Measurements from ENCODE around the gene CLCN4. TPM values are rescaled to one million over a fixed set of nuclear protein-coding genes. Genes with fewer than 3 reads are reported as not detected.

The CLCN4 gene
- total and polyA plus RNA-seq, 2 of the 8 experiments (the other 6 are each of a cell fraction or from before 2014, with no cell fraction given) = 3.3 to 11.2 TPM

GRCh38 chrX:10280071-10280470 is 123.3 kb downstream of the CLCN4 start:
- Histone ChIP-seq H2BK20ac (ENCODE audit: low read length) (no peak overlapping the region), H2AK5ac (ENCODE audit: low read depth, low read length) (no peak overlapping the region), H3K4ac (replicated peaks; ENCODE audit: insufficient read length, low read depth, low read length) (no peak overlapping the region), H3K18ac (ENCODE audit: extremely low read depth, low read length) (no peak overlapping the region), H3K9me3 (ENCODE audit: insufficient read depth in 2 of 2, low read depth in 1 of 2, low read length in 1 of 2) (no peaks in the 10 kb centered on the region), H3K56ac (replicated peaks; ENCODE audit: insufficient read length, low read depth, low read length) (no peak overlapping the region), H3K9ac (replicated peaks in 1 of 4; ENCODE audit: extremely low read depth in 1 of 4, low read depth in 3 of 4, low read length in 3 of 4) (no peak overlapping the region), H3K4me2 (ENCODE audit: insufficient read depth in 1 of 2, low read depth in 2 of 2, low read length in 2 of 2) (no peak overlapping the region), H3K4me3 (ENCODE audit: extremely low read depth in 1 of 4, insufficient read depth in 2 of 4, low read depth in 3 of 4, low read length in 4 of 4) (no peak overlapping the region), H2BK12ac (ENCODE audit: low read depth, low read length) (no peak overlapping the region), H2BK5ac (ENCODE audit: low read depth, low read length) (no peak overlapping the region), H3K79me1 (ENCODE audit: low read depth, low read length) (no peaks in the 10 kb centered on the region), H3K4me1 (replicated peaks in 1 of 4; ENCODE audit: control insufficient read depth in 3 of 4, insufficient read depth in 4 of 4, low read length in 3 of 4) (no peaks in the 10 kb centered on the region), H2BK120ac (replicated peaks; ENCODE audit: low read depth, low read length) (no peak overlapping the region), H3K27ac (ENCODE audit: low read depth, low read length) (no peak overlapping the region), H4K5ac (ENCODE audit: insufficient read length, low read depth, low read length) (no peak overlapping the region), H4K20me1 (replicated peaks in 1 of 2; ENCODE audit: control insufficient read depth in 1 of 2, insufficient read depth in 2 of 2, low read length in 2 of 2) (no peaks in the 10 kb centered on the region), H4K91ac (replicated peaks; ENCODE audit: insufficient read length, low read length) (no peak overlapping the region), H3K36me3 (ENCODE audit: control insufficient read depth in 2 of 4, insufficient read depth in 4 of 4, low read length in 3 of 4) (no peaks in the 10 kb centered on the region), H3K27me3 (replicated peaks in 1 of 4; ENCODE audit: control insufficient read depth in 3 of 4, extremely low read depth in 1 of 4, insufficient read depth in 3 of 4, low read length in 3 of 4) (no peaks in the 10 kb centered on the region), H4K8ac (ENCODE audit: extremely low read depth, insufficient read depth, low read length) (no peak overlapping the region), H3K14ac (ENCODE audit: insufficient read length) (no peak overlapping the region), H2BK15ac (ENCODE audit: low read length) (no peak overlapping the region), H2AFZ (ENCODE audit: low read length) (no peak overlapping the region), H3K23ac (ENCODE audit: insufficient read length) (no peak overlapping the region), H3K23me2 (ENCODE audit: low read depth, low read length) (no peaks in the 10 kb centered on the region), H3K79me2 (ENCODE audit: control insufficient read depth in 1 of 2, insufficient read depth in 2 of 2, low read length in 2 of 2) (no peaks in the 10 kb centered on the region)
- ChIA-PET CTCF (ENCODE audit: partially characterized antibody) (interaction anchor here (0.7 kb wide), 1 partner anchor 71 kb away, joined by 3 read pairs; no protein-coding TSS in a partner anchor), POLR2A (ENCODE audit: partially characterized antibody) (no interaction called here)
- WGBS, 2 experiments (ENCODE audit: extremely low coverage in 1 of 2, insufficient coverage in 1 of 2, insufficient read length in 1 of 2, insufficient replicate concordance in 2 of 2, low coverage in 1 of 2, low lambda C conversion rate in 2 of 2, missing lambda C conversion rate in 1 of 2) = 88% methylated on average over 1 of the region's 2 CpGs; no CpG with 5 or more reads in 1 of the 2 experiments
- DNase-seq (ENCODE audit: low read depth in 1 of 2, low spot score in 2 of 2) (no peak), FAIRE-seq (no peak)
- TF ChIP-seq FOSL1 (IDR thresholded peaks at IDR 0.05; ENCODE audit: insufficient read depth, low read depth, low read length) (no peak), CBX8 (IDR thresholded peaks at IDR 0.05; ENCODE audit: borderline replicate concordance, low read depth, low read length) (no peak), SP1 (IDR thresholded peaks at IDR 0.05; ENCODE audit: low read depth, low read length) (no peak)
